IPS-18c (cell line): ENCODE measurements around the gene OSBPL1A.
"Not testable (repeated sequence)": the region's sequence is repeated elsewhere in the genome, so short reads cannot be mapped to it uniquely, and the experiment has no call there.

Source experiments
- H3K4me3 ChIP-seq: 2 replicates; pipeline ENCODE4 v1.7.0; 2013; ENCODE audit warnings: low read depth, mild to moderate bottlenecking, low read length, moderate library complexity; ENCODE audit not compliant: insufficient read depth
- H3K9me3 ChIP-seq: one replicate; pipeline ENCODE4 v1.6.1; 2013; ENCODE audit warnings: mild to moderate bottlenecking, low read length, moderate library complexity; ENCODE audit not compliant: control insufficient read depth, insufficient read depth

OSBPL1A gene

GRCh38 chr18:24366328-24366727, 31.3 kb downstream of the OSBPL1A start:
- H3K4me3 ChIP-seq: no peak overlapping the region
- H3K9me3 ChIP-seq: no peaks in the 10 kb centered on the region

DNA sequence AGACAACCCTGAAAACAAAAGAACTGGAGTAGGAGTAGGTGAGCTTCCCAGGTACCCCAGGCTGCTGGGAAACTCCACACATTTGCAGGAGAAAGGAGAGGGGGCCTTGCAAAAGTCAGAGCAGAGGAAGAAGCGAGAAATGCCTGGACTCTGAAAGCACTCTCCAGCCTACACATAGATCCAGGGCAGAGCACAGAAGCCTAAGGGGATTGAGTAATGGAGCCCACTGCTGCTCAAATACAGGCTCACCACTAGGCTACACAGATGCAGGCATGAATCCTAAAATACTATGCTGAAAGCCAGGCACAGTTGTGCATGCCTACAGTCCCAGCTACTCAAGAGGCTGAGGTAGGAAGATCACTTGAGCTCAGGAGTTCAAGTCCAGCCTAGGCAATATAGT, 33.4 kb downstream of the OSBPL1A start:
- Histone ChIP-seq H3K9me3 (no peaks in the 10 kb centered on the region), H3K4me3 (no peak overlapping the region)

- Histone ChIP-seq H3K9me3 (no peaks in the 10 kb centered on the region), H3K4me3 (no peak overlapping the region)
Measured at GRCh38 chr18:24362757-24363156, 34.9 kb downstream of the OSBPL1A start.

GRCh38 chr18:24359787-24360530, 37.7 kb downstream of the OSBPL1A start:
- H3K9me3 ChIP-seq: not testable (repeated sequence)

GRCh38 chr18:24354278-24354677, 43.3 kb downstream of the OSBPL1A start:
- H3K4me3 ChIP-seq: no peak overlapping the region
- H3K9me3 ChIP-seq: no peaks in the 10 kb centered on the region

More at GRCh38 chr18:24359787-24360530, 37.7 kb downstream of the OSBPL1A start:
- H3K4me3 ChIP-seq: not testable (repeated sequence)

DNA sequence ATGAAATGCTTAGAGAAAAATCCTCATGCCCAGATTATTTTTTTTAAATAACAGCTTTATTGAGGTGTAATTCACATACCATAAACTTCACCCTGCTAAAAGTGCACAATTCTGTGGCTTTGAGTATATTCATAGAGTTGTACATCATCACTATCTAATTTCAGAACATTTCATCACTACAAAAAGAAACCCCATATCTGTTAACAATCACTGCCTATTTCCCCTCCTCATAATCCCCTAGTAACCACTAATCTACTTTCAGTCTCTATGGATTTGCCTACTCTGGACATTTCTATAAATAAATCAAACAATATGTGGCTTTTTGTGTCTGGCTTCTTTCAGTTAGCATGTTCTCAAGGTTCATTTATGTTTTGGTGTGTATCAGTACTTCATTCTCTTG, 51.4 kb downstream of the OSBPL1A start:
- Histone ChIP-seq H3K9me3 (no peaks in the 10 kb centered on the region), H3K4me3 (no peak overlapping the region)

- no peaks in the 10 kb centered on the region for H3K9me3 ChIP-seq
- no peak overlapping the region for H3K4me3 ChIP-seq
Measured at GRCh38 chr18:24344509-24344908, 53.1 kb downstream of the OSBPL1A start.

- Histone ChIP-seq H3K4me3 (no peak overlapping the region), H3K9me3 (no peaks in the 10 kb centered on the region)
Measured at GRCh38 chr18:24342347-24342746, 55.3 kb downstream of the OSBPL1A start.

DNA sequence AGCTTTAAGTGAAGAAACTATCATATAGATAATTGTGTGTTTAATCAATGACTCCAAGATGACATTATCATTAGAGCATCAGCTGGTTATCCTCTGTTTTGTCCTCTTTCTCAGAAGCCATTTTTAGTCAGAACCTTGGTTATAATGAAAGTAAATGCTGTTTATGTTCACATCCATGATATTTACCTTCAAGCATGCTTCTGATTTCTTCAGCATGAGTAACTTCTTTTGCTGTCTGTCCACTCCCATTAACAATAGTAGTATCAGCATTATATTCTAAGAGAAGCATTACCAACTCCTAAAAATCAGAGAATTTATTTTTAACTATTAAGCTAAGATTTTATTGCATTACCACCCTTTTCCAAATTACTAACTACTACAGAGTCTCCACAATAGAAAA, 56.3 kb downstream of the OSBPL1A start:
- no peak overlapping the region for H3K4me3 ChIP-seq
- no peaks in the 10 kb centered on the region for H3K9me3 ChIP-seq

- Histone ChIP-seq H3K9me3 (no peaks in the 10 kb centered on the region), H3K4me3 (no peak overlapping the region)
Measured at GRCh38 chr18:24333084-24333483, 64.5 kb downstream of the OSBPL1A start.

GRCh38 chr18:24326211-24326610, 71.4 kb downstream of the OSBPL1A start:
- H3K9me3 ChIP-seq: no peaks in the 10 kb centered on the region
- H3K4me3 ChIP-seq: no peak overlapping the region

- H3K9me3 ChIP-seq: no peaks in the 10 kb centered on the region
- no peak overlapping the region for H3K4me3 ChIP-seq
Measured at GRCh38 chr18:24322584-24323136, 75.0 kb downstream of the OSBPL1A start.

GRCh38 chr18:24321071-24321470, 76.6 kb downstream of the OSBPL1A start:
- H3K4me3 ChIP-seq: no peak overlapping the region

DNA sequence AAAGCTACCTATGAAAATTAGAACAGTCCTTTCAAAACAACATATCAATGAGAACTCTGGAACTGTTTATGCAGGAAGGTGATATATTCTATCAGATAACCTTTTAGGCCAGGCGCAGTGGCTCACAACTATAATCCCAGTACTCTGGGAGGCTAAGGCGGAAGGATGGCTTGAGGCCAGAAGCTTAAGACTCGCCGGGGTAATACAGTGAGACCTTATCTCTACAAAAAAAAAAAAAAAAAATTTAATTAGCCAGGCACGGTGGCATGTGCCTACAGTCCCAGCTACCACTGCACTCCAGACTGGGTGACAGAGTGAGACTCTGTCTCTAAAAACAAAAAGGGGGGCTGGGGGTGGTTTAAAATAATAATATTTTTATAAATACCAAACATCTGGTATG, 77.9 kb downstream of the OSBPL1A start:
- no peak overlapping the region for H3K4me3 ChIP-seq

More at GRCh38 chr18:24321071-24321470, 76.6 kb downstream of the OSBPL1A start:
- H3K9me3 ChIP-seq: no peaks in the 10 kb centered on the region

DNA sequence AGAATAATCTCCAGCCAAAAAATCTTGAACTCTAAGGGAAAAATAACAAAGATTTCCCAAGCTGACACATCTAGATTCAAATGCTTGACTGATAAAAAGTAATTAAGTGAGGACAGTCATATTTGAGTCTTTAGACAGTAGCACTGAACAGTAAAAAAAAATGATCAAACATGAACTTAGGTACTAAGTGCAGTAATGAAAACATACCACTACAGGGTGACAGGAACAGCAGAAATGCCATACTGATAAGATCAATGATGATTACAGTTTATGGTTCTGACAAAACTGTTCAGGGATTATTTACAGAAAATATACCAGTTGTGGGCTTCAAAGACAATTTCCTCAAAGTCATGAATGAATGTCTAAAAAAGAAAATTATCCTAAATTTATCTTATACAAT, 80.3 kb downstream of the OSBPL1A start:
- Histone ChIP-seq H3K4me3 (no peak overlapping the region), H3K9me3 (no peaks in the 10 kb centered on the region)

More for the DNA sequence above, 77.9 kb downstream of the OSBPL1A start:
- no peaks in the 10 kb centered on the region for H3K9me3 ChIP-seq

- no peaks in the 10 kb centered on the region for H3K9me3 ChIP-seq
Measured at GRCh38 chr18:24315170-24315569, 82.5 kb downstream of the OSBPL1A start.

DNA sequence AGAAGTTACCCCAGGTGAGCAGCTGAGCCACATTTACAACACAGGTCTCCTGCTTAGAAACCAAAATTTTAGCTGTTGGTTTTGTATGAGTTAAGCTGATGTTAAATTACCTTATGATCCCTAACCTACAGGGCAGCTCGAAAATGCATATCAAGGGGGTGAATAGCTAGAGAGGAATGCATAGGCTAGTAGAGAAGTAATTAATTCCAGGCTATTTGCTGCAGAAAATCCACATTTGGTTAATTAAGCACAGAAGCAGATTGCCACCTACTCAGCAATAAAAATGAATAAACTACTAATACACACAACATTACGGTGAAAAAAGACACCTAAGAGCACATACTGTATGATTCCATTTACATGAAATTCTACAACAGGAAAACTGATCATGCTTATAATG, 91.4 kb downstream of the OSBPL1A start:
- no peak overlapping the region for H3K4me3 ChIP-seq
- no peaks in the 10 kb centered on the region for H3K9me3 ChIP-seq

More at GRCh38 chr18:24315170-24315569, 82.5 kb downstream of the OSBPL1A start:
- no peak overlapping the region for H3K4me3 ChIP-seq

- Histone ChIP-seq H3K9me3 (no peaks in the 10 kb centered on the region), H3K4me3 (no peak overlapping the region)
Measured at GRCh38 chr18:24300703-24301102, 96.9 kb downstream of the OSBPL1A start.

DNA sequence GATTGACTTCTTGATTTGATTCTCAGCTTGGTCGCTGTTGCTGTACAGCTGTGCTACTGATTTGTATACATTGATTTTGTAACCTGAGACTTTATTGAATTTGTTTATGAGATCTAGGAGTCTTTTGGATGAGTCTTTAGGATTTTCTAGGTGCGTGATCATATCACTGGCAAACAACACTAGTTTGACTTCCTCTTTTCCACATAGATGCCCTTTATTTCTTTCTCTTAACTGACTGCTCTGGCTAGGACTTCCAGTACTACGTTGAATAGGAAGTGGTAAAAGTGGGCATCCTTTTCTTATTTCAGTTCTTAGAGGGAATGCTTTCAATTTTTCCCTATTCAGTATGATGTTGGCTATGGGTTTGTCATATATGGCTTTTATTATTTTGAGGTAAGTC, 101.3 kb downstream of the OSBPL1A start:
- Histone ChIP-seq H3K4me3 (no peak overlapping the region), H3K9me3 (no peaks in the 10 kb centered on the region)
